NB4 (cell line): Measurements from ENCODE around the gene KCNK4.
A peak's percentile ranks its signal among the peaks of the same experiment; 100 is the strongest.

Experiments used
- CTCF ChIP-seq: IDR thresholded peaks from one replicate; pipeline ENCODE4 v1.5.1; 2012; ENCODE audit warnings: low read depth, low read length
- POLR2A ChIP-seq: IDR thresholded peaks from 2 replicates; pipeline ENCODE4 v1.6.1; 2011; ENCODE audit warnings: mild to moderate bottlenecking; ENCODE audit not compliant: insufficient read length; ENCODE audit errors: extremely low read depth

- TF ChIP-seq CTCF = no peak
- TF ChIP-seq POLR2A = peak; percentile 9
These were observed 22.8 kb upstream of the KCNK4 start for GRCh38 chr11:64268025-64268892.
